HG02840 (cell line): ENCODE data around the gene TAS1R3.

Source experiments
- ATAC-seq: cut with Tn5 transposase; IDR thresholded peaks from one replicate; pipeline ENCODE4 v1.9.1; 2021; ENCODE audit warnings: mild to moderate bottlenecking, moderate library complexity, moderate number of reproducible peaks; ENCODE audit not compliant: unreplicated experiment, low FRiP score

TAS1R3 gene

DNA sequence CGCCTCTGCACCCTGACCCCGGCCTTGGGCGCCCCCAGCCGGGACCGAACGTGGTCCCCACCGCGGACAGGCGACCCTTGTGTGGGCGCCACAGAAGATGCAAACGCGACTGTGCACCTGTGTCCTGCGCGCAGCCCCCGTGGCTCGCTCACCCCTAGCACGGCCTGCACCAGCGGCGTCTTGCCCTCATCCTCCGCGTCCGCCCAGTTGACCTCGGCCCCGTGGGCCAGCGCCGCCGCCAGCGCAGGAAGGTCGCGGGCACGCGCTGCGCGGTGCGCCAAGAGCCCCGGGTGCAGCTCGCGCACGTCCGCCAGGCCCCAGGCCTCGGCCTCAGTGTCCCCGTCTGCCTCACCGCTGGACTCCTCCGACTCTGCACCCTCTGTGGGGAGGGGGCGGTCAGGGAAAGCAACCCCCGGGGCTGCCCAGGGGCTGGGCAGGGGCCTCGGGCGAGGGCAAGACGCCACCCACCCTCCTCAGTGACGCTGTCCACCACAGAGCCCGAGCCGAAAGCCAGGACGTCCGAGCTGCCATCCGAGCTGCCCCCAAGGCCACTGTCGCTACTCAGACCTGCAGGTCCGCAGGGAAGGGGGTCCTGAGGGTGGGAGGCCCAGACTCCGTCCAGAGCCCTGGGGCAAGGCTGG lies 36.7 kb upstream of the TAS1R3 start:
- ATAC-seq: no peak

DNA sequence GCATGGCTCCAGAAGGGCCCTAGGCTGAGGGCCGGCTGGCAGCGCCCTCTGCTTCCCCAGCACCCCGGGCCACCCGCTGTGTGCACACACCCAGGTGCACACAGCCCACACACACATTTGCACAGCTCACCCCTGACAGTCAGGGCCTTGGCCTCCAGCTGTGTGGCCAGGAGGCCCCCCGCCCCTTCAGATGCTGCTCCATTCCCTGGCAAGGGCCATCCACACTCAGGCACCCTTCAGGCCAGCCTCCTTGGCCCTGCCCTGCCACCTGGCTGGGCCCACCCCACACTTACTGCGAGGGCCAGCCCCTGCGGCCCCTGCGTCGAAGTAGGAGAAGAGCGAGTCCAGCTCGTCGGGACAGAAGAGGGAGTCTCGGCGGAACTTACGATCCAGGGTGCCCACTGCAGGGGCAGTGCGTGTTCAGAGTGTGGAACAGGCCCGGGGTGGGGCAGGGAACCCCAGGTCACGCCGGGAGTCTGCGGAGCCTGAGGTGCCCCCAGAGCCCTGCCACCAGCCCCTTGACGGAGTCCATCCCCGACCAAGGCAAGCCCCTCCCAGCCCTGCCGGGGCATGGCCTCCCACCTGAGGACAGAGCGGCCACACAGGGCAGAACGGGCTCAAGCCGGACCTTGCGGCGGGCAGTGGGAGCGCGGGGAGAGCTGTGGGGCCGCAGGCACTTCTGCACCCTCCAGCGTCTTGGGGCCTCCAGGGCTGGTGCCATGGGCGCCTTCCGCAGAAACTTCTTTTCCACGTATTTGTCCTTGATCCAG lies 35.7 kb upstream of the TAS1R3 start:
- no peak for ATAC-seq

DNA sequence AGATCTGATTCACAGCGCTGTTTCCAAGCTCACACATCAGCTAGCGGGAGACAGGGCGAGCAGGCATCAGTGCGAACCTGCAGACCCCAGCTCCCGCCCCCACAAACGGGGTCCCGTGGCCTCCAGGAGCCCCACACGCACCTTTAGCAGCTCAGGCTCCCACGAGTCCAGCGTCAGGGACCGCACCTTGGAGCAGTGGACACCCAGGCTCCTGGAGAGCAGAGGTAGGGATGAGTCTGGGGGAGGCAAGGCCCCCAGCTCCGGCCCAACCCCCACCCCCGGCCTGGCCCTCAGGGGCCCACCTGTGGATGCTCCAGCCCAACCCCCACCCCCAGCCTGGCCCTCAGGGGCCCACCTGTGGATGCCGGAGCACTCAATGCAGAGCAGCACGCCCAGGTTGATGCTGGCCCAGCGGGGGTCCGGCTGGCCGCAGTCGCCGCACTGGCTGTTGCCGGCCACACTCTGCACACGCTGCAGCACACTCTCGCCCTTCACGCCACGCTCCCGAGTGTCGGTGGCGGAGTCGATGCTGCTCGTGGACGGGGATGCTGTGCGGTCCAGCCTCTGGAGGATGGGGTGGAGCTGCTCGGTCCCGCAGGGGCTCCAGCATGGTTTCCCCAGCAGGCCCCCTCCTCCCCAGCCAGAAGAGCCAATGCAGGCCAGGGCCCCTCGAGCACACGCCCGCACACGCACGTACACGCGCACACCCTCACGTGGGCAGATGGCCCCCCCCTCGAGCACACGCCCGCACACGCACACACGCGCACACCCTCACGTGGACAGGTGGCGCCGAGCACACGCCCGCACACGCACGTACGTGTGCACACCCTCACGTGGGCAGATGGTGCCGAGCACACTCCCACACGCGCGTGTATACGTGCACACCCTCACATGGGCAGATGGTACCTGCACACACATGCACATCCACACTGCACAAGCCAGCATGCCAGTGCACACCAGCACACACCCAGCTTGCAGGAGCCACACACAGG lies 34.7 kb upstream of the TAS1R3 start:
- no peak for ATAC-seq

DNA sequence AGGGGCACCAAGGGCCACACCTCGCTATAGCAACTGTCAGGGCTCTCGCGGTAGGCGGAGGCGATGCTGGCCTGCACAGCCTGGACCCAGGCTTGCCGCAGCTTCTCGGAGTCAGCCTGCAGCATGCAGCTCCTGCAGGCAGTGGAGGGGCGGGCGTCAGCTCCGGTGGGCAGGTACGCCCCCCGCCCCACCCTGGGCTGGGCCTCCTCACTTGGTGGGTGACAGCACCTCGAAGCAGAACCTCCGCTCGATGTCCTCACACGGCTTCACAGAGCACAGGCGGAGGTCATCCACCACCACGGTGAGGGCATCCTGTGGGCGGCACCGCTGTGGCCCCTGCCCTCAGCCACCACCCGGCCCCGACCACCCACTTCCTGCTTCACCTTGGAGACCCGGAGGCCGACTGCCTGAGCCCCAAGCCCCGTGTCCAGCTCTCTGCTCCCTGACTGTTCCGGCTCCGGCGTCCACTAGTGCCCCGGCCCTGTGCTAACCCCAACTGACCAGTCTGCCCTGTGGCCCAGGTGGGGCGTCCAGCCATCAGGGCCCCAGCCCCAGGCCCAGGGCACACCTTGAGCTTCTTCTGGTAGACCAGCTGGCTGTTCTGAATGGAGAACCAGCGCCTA lies 33.2 kb upstream of the TAS1R3 start:
- ATAC-seq: no peak

DNA sequence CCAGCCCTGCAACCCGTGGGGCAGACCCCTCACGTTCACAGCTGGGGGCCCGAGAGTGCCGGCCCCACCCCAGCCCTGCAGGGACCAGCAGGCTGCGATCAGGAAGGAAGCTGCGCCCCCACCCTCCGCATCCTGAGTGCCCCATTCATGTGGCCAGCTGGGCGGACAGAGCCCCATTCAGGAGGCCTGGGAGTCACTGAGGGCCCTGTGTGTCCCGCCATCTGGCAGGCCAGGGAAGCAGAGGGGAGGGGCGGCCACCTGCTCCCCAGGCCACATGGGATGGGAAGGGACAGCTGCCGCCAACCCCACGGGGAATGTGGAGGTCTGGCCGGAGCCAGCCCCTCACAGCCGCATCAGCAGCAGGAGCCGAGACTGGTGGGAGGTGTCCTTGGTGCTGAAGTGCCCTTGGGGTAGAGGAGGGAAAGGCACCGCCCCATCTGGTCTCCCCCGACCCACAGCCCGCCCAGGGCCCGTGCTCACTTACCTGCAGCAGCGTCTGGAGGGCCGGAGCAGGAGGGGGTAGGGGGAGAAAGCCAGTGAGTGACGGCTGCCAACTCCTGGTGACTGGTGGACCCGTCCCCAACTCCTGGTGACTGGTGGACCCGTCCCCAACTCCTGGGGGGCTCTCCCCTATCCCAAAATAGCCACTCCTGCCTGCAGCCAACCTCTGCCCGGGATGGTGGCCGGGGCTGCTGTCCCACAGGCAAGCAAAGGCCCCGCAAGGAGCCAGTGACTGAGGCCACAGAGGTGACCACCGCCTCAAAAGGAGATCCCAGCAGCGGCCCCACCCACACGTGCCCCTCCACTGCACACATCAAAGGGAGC lies 32.0 kb upstream of the TAS1R3 start:
- ATAC-seq: no peak

DNA sequence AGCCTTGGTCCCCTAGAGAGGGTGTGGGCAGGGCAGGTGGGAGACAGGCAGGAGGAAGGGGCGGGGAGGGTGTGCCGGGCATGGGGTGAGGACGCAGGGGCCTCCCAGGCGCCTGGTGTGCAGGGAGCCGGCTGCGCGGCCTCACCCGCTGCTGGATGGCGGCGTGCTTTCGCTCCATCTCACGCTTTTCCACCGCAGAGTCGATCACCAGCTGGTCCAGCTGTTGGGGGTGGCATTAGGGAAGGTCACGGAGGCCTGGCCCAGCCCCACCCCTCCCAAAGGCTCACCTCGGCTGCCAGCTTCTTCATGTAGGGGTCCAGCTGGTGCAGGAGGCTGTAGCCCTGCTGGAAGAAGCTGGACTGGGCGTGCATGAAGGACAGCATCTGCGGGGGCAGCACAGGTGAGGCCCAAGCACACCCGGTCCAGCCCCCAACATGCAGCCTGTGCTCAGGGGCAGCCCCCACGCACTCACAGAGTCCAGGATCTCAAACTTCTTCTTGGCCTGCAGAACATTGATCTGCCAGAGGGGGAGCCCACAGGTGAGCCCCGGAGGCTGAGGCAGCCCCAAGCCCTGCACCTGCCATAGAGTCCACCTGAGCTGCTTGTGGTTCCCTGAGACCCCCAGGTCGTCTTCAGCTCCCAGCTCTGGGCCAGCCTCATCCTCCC lies 31.3 kb upstream of the TAS1R3 start:
- no peak for ATAC-seq

DNA sequence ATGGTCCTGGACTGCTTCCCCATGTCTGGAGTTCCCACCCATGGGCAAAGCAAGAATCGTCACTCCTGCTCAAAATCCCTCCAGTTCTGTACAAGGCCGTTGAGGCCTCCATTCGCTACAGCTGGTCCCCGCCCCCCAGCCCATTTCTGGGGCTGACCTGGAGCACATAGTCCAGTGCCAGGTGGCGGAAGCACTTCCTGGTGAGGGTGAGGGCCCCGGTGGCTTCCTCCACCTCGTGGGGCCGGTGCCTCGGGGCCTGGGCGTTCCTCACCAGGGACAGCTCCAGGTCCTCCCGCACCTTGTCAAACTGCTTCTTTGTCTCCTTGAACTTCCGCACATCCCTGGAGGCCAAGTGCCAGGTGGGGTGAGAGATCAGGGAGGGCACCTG lies 30.7 kb upstream of the TAS1R3 start:
- no peak for ATAC-seq

DNA sequence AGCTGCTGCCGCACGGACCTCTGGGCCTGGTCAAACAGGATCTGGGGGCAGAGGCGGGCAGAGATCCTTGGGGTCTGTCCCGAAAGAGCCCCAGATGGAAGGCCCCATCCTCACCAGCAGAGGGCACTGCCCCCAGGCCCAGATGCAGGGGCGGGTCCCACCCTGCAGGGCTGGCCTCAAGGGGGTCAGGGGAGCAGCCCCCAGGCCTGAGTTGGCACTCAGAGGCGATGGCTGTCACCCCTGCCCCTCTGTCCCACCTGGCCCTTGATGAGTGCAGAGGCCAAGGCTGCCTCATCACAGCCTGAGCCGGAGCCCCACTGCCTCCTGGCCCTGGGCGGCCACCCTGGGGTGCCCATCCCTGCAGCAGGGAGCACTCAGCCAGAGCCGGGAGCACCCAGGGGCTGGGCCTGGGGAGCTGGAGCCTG lies 29.1 kb upstream of the TAS1R3 start:
- no peak for ATAC-seq

DNA sequence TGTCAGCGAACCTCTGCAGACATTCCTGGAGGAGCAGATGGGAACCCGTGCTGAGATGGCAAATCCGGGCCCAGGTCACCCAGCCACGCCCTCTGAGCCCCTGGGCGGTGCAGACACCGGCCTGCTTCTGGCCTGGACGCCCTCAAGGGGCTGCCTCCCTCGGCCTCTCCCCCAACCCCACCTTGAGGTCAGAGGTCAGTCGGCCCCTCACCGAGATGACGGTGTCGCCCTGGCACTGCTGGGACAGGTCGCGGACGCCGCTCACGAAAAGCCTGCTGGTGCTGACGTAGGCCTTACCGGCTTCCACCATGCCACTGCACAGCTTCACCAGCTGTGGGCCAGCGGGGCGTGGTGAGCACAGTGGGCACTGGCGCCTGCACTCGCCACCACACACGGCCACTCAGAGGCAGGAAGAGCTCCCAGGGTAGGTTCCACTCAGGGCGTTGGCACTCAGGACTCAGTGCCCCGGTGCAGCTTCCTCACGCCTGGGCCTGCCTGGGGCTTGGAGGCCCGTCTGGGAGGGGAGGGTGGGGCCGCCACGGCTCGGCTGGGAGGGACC lies 28.1 kb upstream of the TAS1R3 start:
- ATAC-seq: no peak

DNA sequence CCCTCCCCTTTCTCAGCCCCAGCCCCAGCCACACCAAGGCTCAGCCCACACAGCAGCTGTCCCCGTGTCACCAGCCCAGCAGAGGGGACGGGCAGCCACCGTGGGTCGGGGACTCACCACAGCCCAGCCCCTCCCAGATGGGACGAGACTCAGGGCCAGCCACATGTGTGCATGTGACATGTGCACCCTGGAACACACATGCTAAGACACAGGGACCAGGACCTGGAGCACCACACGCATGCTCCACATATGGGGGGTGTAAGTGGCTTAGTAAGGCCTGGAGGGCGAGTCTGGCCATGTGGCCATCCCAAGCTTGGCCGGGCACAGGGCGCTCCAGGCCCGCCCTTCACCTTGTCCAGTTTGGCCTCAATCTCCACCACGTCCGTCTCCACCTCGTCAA lies 27.3 kb upstream of the TAS1R3 start:
- ATAC-seq: no peak

DNA sequence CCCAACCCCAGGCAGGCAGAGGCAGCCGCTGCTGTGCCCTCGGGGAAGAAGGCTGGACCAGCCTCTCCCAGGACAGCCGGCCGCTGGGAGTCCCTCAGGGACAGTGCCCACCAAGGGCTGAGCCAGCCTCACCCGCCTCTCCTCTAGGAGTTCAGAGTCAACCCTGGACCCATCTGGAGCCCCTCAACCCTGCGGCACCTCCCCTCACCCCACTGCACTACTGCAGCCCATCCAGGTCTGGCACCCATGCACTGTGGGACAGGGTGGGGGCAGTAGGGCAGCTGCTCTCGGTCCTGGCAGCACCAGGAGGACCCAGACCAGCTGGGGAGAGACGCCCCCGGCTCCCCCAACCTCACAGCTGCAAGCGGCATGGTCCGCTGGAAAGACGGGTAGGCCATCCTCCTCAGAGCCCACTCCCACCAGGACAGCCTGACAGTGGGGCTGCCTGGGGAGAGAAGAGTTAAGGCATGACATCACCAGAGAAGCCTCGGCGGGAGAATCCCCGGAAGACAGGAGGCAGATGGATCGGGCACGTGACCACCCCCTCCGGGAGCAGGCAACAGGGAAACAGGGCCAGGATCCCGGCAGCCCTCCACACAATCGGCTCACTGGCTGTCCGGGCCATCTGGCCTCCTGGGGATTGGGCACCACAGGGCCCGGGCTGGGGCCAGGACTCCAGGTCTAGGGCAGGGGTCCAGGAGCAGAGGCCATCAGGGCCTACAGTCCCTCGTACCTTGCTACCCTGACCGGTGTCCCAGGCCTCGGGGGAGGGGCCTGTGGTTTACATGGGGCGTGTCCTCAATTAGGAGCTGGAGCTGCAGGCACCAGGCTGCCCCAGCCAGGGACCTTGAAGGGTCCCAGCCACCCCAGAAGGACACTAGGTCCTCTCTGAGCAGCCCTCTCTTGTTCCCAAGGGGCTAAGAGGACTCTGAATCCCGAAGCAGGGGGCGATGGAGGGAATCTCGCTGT lies 26.5 kb upstream of the TAS1R3 start:
- no peak for ATAC-seq

DNA sequence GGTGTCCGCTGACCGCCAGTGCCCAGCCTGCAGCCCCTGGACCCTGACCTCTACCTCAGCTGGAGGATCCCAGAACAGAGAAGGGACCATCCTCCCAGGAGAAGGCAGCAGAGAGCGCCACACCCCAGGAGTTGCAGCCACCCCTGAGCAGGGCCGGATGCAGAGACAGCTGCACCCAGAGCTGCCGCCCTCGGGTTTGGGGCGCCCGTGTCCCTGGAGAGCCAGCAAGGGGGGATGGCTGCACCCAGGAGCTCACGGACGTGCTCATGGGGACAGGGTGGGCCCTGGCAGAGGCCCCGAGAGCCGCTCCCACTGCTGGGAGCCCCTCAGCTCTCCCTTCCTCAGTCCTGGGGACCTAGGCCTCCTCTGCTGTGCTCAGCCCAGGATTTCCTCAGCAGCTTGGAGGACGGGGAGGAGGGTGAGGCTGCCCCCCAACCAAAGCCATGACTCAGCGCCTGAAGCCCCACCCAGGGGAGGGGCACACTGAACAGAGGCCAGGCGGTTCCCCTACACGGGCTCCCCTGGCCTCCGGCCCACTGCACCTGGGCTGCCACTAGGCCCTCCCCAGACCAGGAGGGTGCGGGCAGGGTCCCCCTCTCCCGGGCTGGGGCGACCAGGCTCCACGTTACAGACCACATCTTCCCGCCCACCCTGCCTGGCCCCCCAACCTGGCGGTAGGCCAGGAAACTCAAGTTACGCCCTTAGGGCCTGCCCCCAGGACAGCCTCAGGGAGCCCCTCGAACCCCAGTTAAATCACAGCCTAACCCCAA lies 25.6 kb upstream of the TAS1R3 start:
- ATAC-seq: no peak

DNA sequence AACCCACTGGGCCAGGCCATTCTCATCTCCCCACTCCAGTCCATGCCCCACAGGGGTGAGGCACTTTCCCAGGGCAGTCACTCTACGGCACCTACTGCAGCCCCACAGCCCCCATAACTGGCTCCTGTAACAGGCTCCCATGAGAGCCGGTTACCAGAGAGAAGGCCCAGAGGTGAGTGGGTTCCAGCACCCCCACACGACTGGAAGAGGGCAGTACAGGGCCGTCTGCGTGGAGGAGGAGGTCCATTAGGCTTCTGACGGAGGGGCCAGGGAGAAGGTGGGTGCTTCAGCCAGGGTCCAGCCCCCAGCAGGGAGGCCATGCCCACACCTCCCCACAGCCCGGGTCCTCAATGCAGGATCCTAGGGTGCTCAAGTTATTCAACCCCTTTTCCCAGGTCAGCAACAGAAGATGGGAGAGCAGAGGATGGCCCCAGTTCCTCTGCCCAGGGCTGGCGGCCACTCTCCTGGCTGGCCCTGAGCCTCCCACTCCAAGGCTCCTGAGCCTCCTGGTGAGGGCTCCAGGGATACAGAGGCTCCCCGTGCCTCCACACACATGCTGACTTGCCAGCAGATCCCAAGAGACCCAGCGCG lies 24.9 kb upstream of the TAS1R3 start:
- ATAC-seq: no peak

DNA sequence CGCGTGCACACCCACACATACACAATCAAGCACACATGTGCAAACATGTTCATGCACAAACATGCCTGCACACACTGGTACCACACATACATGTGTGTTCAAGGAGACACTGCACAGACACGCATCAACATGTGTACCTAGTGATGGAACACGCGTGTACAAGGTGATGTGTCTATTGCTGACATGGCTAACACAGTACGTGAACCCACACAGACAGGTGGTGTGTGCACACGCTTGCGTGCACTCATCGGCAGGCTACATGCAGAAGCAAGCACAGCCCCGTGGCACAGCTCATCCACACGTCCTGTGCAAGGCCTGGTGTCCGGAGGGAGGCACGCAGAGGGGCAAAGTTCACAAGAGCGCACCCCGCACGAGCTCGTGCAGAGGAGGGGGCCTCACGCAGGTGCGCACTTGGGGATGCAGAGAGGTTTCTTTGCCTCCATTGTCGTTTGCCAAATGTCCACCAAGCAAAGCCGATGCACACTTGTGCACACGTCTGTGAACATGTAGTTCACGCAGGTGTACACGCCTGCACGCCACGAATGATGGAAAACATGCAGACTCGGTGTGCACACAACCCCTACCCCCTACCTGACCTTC lies 24.3 kb upstream of the TAS1R3 start:
- no peak for ATAC-seq

DNA sequence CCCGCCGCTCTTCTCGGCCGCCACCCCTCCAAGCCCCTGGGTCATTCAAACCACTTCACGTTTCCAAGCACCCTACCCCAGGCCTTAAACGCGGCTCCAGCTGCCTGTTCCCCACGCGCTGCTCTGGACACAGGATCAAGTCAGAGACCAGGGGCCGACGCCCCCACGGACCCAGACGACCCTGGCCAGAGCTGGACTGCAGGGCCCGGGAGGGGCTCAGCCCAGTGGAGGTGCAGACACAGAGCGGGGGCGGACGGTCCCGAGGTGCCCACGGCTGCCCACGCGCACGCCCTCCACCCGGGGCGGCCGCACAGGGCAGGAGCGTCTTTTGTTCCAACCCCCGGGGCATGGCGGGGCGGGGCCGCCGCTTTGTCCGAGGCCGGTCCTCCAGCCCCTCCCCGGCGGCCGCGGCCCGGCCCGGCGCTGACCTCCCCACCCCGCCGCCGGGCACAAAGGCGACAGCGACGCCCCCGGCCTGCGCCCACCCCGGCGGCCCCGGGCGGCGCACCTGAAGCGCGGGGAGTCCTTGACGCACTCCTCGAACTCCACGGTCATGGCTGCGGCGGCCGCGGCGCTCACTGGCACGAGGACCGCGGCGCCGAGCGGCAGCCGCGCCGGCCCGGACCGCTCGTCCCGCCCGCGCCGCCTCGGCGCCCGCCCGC lies 23.7 kb upstream of the TAS1R3 start:
- ATAC-seq: peak; percentile 13
